Left forelimb (tissue), 1 donor: ENCODE measurements around the gene FRMD4A.

Experiments
- DNase-seq: peaks from one replicate; pipeline ENCODE4 v3.0.0-alpha.2; 2018; ENCODE audit warnings: low spot score

FRMD4A gene

DNA sequence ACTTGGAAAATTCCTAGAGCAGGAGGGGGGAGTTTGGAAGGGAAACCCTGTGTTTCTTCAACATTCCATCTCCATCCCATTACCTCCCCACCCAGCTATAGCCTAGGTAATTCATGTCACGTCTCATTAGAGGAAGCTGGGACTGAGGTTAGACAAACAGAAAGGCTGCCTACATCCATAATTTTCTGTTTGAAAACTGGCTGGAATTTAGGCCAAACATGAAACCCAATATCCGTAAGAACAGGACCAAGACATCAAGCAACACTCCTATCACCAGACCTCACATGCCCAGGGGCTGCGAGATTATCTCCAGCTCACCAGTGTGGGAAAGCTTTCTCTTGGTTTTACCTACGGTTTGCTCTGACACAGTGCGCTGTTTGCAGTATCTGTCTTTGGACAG lies 316.3 kb downstream of the FRMD4A start:
- no peak for DNase-seq

DNA sequence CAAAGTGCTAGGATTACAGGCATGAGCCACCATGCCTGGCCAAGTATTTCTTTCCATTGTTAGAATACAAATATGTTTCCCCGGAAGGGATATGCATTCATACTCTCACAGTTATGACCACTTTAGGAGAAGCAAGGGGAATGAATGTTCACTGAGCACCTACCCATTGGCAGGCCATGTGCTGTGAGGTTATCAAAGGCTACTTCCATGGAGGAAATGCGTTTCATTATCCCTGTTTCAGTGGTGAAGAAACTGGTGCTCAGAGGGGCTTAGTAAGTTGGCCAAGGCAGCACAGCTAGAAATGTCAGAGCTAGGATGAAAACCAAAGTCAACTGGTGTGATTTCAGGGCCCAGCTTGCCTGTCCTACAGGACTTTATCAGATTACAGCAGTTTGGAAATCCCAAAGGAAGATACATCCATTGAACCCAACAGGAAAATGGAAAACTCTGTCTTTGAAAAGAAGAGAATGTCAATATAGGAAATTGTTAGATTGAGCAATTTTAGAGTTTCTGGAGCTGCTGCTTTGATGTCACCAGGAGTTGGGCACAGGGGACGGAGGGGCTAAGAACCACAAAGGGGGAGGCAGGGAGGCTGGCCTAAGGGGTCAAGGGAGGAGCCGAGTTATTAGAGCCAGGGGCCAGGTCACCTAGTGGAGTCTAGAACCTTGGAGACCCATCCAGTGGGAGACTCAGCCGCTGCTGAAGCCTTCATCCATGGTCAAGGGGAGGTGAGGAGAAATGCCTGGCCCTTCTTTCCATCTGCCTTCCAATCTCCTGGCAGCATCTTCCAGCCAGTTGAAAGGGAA lies 319.8 kb downstream of the FRMD4A start:
- no peak for DNase-seq

DNA sequence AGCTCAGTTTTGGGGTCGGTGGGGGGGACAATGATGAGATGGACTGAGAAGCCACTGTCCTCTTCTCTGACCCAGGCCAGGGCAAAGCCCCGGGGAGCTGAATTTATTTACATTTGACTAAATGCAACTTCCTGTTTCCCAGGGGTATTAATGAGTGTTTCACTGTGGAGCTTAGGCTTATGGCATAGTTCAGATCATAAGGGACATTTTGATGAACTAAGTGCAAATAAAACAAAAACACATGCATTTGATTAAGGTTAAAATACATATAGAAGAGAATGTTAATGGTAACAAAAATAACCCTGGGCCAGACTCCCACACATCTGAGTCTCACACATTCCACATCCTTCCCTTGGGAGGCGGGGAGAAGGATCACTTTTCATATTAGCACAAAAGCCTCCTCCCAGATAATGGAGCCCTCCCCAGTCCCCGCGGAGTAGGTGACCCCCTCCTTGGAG lies 320.6 kb downstream of the FRMD4A start:
- DNase-seq = no peak

DNA sequence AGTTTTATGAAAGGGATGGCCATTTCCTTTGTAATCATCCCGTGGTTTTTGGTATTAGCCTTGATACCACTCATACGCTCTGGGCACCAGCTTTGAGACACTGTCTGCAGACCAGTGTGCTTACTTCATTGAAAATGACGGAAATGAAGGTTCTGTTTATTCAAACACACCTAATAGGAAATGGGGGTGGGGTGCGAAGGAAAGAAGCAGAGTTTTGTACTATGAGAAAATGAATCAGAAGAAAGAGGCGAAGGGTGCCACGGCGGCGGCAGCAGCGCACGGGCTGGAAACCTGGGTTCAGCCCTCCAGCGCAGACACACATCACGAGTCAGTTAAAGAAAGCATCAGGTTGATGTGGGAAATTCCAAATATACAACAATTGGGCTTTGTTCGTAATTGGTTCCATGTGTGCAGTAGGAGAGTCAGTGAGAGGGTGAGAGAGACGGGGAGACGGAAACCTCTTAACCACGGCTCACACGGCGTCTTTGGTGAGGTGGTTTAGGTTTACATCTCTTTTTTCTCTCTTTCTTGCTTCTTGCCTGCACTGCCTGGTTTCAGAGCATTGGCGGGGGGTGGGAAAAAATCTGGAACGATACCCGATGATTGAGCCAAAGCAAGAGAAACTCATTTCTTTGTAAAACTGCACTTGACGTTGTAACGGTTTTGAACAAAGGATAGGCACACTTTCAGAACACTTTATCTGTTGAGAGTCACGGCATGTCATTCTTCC lies 321.2 kb downstream of the FRMD4A start:
- DNase-seq = no peak

DNA sequence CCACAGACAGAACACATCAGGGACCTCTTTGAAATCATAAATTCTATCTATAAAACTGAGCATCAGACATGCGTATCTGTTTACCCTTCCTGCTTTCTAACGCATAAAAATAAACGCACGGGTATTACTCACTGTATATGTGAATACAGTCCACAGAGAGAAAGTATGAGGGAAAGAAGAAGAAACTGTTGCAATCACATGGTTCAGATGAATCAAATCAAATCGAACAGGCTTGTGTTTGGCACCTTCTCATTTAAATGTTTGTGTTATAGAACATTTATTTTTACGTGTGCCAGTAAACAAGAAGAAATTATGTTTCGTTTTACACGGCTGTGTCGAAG lies 322.0 kb downstream of the FRMD4A start:
- DNase-seq = no peak

DNA sequence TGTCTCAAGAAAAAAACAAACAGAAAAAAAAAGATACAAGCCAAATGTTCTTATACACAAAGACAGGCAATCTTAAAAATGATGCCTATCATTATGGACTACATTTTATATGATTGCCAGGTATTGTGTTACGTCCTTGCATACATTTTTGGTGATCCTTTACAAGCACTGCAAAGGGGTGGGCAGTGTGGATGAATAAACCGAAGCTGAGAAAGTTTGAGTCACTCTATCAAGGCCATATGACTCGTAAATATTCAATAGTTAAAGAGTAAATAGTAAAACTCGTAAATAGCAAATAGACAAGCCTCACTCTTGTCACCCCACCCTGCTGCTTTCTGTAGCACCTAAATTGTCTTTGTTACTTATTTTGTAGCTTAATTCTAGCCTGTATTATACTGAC lies 326.2 kb downstream of the FRMD4A start:
- DNase-seq = no peak

DNA sequence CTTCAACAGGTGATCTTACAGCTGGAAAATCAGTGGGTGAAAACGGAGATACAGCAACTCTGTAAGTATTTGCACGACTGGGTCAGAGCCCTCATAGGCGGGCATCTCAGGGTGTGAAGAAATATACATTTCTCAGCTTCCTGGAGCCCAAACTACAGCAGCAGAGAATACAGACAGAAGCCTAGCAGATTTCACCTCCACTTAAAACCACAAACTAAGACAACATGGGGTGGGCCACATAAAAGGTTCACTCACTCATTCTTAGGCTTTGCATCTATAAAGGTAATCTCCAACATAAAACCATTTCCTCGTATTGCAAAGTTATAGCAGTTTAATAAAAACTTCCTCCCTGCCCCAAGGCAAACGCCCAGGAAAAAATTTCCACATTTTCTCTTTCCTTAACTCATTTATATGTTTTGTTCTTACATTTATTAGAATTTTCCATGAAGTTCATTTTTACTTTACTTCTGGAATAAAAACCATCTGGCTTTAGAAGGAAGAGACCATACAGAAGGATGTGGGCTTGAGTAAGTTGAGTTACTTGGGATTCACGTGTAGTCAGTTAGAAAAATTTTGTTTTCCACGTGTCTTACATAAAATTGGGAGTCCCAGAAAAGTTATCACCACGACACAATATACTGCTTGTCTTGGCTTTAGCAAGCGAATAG lies 327.1 kb downstream of the FRMD4A start:
- no peak for DNase-seq

DNA sequence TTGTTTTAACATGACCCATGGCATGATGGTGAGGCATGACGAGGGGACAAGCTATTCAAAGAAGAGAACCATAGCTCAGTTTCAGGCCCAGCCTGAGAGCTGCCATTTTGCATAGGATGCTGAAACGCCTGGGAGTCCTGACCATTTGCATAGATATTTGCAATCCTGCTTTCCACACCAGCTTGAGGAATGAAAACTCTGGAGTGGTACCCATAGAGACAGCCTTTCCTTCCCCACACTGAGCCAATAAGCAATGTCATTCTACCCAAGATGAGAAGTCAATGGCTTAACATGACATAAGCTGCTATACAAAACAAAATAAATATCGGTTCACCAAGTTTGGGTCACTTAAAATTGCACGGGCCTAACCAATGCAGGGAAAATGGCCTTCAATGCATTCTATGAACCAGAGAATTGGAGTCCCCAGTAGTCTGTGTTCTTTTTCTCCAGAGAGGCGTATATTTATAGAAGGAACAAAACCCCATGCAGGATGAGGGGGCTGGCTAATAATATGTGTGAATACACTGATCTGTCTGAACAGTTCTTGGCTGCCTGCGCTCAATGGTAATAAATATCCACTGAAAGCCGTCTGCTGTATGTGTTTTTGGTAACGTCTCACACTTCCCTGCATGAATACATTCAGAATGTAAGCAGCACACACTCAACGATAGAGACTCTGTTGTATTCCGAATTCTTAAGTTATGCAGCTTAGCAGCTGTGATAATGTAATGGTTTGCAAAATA lies 329.3 kb downstream of the FRMD4A start:
- DNase-seq = no peak

DNA sequence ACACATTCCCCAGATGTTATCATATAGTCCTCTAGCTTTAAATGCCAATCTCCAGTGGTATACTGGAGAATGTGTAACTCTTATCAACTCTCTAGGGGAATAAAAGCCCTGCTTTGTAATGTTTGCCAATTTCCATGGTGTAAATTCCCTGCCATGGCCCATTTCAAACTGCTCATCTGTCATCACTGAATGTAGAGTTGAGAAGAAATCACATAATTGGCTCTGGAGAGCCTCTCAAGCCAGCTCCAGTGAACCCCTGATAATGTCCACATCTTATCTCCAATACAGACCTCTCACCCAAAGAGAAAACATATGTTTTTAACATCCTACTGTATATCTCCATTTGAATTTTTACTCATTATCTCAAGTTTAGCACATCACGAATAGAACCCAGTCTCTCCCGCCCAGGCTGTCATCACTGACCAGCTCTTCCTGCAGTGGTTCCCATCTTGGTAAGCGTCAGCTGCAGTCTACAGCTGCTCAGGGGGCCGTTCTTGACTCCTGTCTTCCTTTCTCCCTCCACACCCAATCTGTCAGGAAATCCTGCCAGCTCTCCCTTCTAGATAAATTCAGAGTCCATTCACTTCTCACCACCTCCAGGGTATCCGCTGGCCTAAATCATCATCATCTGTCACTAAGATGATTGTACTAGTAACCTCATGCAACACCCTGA lies 332.4 kb downstream of the FRMD4A start:
- no peak for DNase-seq

DNA sequence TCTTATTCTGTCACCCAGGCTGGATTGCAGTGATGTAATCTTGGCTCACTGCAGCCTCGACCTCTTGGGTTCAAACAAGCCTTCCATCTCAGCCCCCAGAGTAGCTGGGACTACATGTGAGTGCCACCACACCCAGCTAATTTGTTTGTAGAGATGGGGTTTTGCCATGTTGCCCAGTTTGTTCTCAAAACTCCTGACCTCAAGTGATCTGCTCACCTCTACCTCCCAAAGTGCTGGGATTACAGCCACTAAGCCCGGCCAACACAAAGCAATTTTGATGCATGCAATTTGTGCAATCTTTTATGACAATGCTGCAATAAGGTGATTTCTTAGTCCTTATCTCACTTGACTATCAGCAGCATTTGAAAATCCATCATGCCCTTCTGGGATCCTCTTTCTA lies 333.1 kb downstream of the FRMD4A start:
- no peak for DNase-seq

DNA sequence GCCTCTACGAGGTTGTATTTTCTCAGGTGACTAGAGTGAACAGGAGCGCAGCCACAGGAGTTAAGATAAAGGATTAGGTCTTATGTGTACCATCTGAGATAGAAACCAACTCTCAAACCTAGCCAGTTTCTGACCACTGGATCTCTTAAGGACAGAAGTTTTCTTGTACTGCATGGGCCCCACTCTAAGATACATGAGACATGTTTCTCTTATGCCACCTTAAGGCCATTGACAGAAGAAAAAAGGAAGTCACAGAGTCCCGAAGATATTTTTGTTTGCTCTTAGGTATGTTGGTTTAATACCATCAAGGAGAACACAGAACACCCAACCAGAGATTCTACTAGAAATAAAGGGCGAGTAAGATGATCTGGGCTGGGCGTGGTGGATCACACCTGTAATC lies 335.8 kb downstream of the FRMD4A start:
- DNase-seq = no peak

DNA sequence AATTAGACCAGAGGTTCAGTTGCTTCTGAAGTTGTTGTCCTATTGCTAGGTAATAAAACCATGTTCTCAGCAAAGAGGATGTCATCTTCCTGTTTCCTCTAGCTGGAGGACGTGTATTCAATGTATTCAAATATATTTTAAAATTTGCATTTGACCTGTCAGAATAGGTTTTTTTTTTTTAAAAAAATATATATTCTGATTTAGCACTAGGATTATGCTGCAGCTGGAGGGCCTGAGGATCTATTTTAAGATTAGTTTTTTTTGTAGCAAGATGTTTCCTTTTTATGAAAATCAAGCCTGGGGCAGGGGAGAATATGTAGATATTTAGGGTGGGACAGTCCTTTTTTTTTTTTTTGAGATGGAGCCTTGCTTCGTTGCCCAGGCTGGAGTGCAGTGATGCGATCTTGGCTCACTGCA lies 337.0 kb downstream of the FRMD4A start:
- no peak for DNase-seq

DNA sequence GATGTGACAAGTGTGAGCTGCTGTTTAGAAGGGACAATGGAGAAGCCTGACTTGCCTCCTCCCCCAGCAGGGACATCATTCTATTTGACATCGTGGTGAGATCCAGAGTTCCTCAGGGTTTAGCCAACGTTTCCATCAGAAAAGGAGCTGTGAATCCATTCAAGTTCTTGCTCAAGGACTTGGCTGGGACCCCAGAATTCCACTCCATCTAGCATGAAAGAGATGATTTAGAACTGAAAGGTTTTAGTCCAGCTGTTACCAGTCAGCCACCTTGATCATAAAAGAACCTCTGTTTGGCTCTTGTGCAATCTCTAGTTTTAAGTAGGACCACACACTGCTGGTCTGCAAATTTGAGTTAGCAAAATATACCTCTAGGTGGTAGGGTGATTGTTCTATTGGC lies 337.6 kb downstream of the FRMD4A start:
- DNase-seq = no peak

DNA sequence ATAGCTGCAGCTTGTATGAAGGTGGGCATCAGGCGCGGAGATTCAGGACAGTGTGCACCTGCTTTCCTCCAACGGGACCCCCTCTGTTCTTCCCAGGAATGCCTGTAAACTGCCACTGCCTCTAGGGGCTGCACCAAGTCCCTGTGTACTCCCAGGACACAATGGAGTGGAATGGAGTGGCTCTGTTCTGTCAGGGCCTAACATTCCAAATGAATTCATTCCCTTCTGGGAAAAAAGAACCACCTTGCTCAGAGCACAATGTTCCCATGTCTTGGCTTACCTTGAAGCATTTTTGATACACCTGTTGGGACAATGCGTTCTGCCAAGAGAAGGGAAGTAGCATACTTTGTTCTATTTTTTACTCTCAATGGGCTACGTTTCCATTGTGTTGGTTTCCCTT lies 339.4 kb downstream of the FRMD4A start:
- DNase-seq = no peak

DNA sequence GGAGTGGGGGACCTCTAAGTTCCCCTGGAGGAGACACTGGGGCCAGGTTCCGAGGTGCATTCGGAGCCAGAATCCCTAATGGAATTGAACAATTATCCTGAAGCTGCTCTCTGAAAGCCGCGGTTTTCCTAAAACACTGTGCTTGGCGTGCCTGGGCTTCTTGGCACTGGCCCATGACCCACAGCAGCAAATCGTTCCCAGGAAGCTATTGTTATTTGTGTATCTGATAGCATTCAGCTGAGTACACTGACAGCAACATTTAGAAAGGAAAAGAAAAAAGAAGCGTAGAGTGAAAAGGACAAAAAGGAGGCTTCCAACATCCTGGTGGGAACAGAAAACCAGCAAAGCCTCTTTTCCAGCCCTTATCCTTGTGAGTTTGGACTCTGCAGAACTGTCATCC lies 339.8 kb downstream of the FRMD4A start:
- peak; percentile 74 for DNase-seq

DNA sequence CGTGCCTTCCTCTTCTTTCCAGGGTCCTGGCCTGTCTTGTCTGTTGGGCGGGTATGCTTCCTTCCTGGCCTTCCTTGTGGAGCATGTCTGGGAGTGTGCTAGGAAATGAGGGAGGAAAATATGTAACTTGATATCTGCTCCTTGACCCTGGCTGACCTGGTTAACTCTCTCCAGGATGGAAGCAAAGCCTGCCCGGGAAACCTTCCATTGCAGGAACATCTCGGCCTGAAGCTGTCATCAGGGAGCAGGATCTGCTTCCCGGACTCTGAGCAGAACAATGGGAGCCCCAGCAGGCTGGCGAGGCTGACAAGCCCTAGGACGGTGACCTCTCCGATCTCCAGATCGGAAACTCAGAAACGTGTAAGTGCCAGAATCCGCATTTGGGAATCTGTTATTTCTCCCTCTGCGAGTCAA lies 340.3 kb downstream of the FRMD4A start:
- DNase-seq = no peak

DNA sequence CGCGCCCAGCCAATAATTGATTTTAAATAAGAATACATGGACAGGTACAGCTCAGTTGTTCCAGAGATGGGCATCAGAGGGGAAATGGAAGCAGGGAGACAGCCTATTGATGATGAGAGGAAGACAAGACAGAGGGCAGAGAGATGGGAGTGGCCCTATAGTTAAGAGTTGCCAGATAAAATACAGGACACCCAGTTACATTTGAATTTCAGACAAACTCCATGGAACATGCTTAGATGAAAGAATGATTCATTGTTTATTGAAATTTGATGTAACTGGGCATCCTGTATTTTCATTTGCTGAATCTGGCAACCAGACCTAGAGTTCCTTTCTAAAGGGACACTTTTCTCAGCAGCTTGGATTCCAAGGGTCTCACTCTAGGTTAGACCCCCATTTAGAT lies 341.1 kb downstream of the FRMD4A start:
- DNase-seq = no peak

DNA sequence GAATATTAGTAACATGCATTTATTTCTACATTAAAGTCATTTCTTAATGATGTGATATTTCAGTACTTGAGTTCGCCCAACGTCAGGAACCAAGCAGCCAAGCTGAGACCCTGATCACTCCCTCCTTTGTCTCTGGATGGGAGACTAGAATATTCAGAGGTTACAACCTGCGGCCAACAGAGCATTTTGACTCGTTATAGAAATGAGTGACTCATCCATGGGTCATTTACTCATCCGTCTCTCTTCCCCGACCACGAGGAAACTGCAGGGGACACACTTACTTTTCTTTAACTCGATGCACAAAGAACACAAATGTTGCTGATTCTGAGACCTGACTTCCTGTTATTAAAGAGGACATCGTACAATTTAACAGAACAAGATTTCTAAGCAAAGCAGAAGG lies 343.3 kb downstream of the FRMD4A start:
- no peak for DNase-seq

DNA sequence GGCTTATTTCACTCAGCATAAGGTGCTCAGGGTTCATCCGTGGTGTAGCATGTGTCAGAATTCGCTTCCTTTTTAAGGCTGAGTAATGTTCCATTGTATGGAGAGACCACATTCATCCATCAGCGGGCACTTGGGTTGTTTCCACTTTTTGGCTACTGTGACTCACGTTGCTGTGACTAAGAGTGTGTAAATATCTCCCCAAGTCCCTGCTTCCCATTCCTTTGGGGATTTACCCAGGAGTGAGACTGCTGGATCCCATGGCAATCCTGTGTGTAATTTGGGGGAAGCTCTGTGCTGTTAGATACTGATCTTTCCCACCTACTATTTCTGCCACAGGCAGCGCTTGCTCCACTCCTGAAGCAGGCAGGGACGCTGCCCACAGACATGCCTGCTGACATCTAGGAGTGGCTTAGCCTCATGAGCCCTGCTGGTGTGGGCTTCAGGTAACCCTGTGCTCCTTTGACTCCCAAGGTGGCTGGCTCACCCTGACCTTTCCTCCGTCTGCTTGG lies 346.0 kb downstream of the FRMD4A start:
- no peak for DNase-seq

DNA sequence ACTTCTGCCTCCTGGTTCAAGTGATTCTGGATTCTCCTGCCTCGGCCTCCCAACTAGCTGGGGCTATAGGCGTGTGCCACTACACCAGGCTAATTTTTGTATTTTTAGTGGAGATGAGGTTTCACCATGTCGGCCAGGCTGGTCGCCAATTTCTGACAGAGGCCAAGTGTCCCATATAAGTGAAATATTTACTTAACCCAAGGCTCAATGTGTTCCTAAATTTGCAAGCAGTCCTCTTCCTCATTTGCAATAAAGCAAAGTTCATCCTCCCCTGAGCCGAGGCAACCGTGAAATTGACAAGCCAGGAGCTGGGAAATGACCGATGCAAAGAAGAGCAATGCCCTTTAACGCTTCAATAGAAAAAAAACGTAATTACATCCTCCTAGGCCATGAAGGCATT lies 347.7 kb downstream of the FRMD4A start:
- no peak for DNase-seq

DNA sequence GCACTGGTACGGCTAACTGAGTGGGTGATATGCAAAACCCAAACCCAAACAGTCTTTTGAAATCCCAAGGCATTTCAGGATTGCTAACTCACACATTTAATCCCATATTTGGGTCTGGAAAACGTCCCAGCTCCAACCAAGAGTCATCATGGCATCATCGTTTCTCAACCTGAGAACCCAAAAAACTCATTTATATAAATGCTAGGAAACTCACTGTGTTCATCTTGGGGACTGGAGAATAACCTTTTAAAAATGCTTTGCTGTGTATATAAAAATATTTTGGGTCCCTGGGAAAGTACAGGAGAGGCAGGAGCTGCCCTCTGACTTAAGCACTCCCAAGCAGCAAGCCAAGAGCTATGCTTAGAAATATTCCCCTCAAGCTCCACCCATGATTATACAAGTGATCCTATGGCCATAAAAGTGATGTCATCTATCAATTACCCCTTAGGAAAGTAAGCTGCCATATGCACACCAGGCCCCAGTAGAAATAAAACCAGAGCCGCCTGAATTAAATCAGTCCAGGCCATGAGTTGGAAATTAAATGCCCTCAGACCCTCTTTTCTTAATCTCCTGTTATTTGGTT lies 352.1 kb downstream of the FRMD4A start:
- DNase-seq = no peak
